ENCODE measurements around the gene FAM240B. TPM values are rescaled to one million over a fixed set of nuclear protein-coding genes. Genes with fewer than 3 reads are reported as not detected.

FAM240B gene
- total RNA-seq: not detected in 2 replicates

DNA sequence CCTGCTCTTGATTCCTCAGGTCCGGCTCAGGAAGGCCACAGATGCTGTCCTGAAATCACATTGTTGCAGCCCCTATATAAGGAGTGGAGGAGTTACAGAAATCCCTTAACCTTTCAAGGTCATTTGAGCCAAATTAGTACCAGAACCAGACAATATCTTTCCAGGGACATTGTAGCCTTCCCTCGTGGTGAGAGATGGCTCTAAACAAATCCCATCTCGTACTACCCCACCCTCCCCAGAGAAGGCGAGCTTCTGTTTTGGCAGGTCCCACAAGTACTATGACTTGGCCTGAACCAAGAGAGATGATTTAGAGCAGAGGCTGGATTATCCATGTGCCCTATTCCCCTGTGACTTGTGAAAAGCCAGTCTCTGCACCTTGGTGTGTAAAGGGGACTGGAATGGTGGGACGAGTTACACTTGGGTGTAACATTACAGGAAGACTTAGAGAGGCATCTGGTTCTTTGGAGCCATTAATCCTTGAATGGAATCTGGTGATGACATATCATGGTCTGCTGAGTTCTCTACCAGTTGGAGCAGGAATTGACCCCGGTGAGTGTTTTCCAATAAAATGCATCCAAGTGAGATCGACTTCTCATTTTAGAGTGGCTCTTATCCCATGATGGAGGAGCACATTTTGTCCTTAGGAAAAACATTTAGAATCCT, at the start of gene FAM240B:
FAM240B (minus strand) TSS at position 51 of the 663 bp plus-strand sequence. CDS start 16,134 bp downstream, outside the sequence.

Small RNA genes within 50 kb of the gene (small RNA-seq; reads per million reads assigned to genes)
- not detected for gene RNU6-765P

Other genes with a start within 250 kb of the FAM240B start
- under 0.01 TPM in 1 of 2 replicates, not detected in the other for gene ANKRD18A, start 99.5 kb downstream of the FAM240B start, total RNA-seq

All from placental epithelial cell (primary cell).